Activated effector memory CD4-positive, alpha-beta T cell treated with Interleukin-2 at 50 U/mL for 16 hours (primary cell): ENCODE results near the gene CCDC198.

Experiments used
- DNase-seq: peaks from one replicate; pipeline ENCODE4 v3.0.0-alpha.2; 2020

CCDC198 gene, protein sequence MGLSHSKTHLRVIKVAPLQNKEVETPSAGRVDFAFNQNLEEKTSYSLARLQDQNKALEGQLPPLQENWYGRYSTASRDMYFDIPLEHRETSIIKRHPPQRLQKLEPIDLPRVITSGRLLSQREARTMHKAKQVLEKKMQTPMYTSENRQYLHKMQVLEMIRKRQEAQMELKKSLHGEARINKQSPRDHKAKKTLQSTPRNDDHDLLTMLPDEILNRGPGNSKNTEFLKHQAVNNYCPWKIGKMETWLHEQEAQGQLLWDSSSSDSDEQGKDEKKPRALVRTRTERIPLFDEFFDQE

DNA sequence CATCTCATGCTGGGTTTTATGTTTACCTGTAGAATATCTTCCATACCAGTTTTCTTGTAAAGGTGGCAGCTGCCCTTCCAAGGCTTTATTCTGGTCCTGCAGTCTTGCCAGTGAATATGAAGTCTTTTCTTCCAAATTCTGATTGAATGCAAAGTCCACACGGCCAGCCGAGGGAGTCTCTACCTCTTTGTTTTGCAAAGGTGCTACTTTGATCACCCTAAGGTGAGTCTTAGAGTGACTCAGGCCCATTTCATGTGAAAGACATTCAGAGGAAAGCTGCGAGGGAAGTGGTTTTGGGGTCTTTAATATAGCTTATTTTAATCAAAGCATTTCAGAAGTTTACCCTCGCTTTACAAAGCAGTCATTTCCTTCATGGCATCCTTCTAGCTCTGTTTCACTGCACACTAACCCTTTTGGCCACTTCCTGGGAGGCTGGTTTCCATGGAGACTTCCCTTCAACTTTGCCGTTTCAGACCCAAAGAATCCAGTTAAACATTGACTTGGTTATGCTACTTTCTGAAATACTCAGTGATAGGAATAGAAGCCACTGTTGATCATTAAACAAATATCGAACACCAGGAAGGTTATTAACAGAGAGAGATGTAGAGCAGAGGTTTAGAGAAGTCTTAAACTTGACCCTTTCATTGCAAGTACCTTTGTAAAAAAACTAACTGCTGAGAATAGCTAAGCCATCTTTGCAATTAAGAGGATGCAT lies at the start of gene CCDC198:
CCDC198 (minus strand) TSS at position 391 of the 715 bp plus-strand sequence; CDS start at position 249, 142 bp downstream.
- no peak for DNase-seq

DNA sequence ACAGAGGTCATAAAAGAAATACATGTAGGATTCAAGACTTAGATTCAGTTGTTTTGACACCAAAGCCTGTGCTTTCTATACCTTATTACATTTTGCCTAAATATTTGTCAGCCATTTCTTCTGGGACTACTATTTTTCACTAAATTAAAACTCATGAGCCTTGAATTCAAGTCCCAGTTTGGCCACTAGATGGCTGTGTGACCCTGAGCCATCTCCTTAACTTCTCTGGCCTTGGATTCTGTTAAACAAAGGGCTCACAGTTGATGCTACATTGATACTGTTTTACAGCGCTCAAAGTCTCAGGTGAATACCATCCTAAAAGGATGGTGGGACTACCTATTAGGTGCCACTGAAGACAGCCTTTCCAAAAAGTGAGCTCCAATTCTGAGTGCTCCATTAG lies 39.6 kb upstream of the CCDC198 start:
- no peak for DNase-seq

DNA sequence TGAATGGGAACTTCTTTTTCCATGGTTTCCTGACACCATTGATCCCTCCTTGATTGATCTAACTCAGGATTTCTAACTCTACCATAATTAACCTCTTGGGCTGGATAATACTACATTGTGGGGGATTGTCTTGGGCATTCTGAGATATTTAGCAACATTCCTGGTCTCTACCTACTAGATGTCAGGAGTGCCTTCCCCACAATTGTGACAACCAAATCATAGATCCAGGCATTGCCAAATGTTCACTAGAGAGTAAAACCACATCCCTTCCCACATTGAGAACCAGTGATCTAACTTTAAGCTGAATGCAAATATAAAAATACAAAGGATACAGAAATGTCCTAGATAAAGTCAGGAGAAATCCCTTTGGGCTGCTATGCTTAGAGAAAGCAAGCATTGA lies 36.9 kb upstream of the CCDC198 start:
- no peak for DNase-seq

DNA sequence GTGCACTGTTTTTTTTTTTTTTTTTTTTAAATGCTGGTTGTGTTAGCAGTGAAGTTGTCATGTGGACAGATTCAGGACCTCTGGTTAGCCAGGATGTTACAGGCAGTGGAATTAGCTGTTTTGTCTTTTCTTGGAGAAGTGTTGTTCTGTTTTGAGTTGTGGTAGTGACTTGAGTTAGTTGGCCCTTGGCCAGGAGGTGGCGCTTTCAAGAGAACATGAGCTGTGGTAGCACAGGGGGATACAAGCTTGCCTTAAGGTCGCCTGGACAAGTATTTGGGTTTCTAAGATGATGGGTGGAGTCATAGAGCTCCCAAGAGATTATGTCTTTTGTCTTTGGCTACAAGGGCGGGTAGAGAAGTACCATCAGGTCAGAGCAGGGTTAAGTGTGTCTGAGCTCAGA lies 33.3 kb upstream of the CCDC198 start:
- no peak for DNase-seq

DNA sequence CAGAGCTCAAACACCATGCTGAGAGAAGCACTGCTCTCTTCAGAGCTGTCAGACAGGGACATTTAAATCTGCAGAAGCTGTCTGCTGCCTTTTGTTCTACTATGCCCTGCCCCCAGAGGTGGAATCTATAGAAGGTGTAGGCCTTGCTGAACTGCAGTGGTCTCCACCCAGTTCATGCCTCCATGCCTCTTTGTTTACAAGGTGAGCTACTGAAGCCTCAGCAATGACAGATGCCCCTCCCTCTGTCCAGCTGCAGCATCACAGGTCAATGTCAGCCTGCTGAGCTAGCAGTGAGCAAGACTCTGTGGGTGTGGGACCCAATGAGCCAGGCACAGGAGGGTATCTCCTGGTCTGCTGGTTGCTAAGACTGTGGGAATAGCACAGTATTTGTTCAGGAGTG lies 25.4 kb upstream of the CCDC198 start:
- no peak for DNase-seq

DNA sequence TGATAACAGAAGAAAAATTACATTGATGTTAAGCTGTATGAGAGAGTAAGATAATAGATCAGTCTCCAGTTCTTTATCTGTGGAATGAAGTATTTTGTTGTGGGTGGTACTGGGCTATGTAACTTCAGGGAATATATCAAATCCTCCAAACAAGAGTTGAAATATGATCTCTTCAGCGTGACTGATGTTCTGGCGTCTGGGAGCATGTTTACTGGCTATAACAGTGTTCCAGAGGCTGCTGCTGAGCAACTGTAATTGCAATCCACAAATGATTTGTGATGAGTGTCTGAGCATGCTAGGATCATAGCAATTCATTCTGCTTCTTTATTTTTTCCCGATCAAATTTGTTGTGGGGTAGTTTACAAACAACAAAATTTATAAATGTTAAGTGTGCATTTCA lies 18.6 kb upstream of the CCDC198 start:
- no peak for DNase-seq

DNA sequence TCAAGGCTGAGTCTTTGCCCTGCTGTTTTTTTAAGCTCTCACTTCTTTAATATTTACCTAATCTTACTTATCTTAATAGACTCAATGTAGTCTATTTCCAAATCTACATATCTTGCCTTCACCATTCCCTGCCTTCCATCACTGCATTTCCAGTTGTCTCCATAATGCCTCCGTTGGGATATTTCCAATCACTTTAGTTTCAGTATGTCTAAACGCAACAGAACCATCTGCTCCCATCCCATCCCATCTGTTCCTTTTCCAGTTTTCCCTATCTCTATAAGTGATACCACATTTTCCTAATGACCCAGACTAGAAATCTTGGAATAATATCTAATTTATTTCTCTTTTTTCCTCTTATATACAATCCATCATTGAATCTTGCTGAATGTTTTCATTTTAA lies 15.1 kb upstream of the CCDC198 start:
- no peak for DNase-seq

DNA sequence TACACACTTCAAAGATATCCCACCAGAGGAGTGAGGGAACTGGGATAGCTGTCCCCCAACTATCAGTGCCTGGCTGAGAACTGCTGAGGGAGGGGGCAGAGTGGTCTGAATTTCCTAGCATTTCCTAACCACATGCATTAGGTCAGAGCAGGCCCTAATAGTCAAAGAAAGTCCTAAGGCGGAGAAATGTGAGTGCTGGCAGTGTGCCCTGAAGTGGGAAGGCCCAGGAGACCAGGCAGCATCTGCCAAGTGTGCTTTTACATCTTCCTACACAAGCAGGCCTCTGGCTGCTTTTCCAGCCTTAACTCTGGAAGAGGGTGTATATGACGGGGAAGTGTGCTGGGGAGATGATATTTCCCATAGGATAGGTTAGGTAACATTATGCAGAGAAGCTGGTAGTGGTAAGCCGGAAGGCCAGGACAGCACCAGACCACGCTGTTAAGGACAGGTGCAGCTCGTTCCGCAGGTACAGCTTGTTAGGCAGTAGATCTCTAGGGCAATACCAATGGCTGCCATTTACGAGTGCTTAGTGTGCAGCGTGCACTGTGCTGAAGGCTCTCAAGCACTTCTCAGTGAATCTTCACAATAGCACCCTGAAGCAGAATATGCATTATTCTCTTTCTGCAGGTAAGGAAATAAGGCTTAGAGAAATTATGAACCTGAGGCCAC lies 9.1 kb upstream of the CCDC198 start:
- DNase-seq: no peak

DNA sequence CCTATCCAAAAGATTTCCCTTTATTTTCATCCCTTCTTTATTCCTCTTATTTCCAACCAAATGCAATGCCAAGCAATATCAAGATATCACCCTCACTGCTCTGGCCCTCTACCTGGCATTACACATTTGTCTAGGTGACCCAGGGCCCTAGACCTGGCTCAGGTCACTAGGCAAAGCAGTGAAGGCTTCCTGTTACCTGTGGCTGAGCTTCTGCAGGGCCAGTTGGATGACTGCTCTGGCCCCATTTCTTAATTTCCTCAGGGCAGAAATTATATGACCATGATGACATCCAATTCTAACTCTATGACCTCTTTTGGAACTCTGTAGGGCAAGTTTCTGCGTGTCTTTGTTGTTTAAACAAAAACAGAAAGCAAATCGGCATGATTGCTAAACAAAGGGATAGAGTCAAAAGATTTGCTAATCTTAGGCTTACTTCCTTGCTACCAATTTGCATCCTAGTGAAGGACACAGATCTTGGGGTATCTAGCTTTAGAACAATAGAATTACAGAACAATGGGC lies 7.4 kb upstream of the CCDC198 start:
- no peak for DNase-seq

DNA sequence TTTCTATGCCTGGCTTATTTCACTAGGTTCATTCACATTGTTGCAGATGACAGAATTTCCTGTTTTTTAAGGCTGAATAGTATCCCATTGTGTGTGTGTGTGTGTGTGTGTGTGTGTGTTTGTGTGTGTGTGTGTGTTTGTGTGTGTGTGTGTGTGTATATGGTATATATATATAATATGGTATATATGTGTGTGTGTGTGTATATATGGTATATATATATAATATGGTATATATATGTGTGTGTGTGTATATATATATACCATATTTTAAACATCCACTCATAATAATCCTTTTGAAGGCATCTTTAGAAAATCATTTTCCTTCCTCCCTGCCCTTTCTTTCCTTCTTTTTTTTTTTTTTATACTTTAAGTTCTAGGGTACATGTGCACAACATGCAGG lies 5.0 kb upstream of the CCDC198 start:
- no peak for DNase-seq

DNA sequence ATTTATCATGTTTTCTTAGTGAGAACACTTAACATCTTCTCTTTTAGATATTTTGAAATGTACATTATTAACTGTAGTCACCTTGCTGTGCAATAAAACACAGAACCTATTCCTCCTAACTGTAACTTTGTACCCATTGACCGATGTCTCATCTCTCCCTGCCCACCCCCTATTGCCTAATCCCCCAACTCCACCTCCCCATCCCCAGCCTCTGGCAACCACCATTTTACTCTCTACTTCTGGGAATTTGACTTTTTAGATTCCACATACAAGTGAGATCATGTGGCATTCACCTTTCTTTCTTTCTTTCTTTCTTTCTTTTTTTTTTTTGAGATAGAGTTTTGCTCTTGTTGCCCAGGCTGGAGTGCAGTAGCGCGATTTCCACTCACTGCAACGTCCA lies 4.4 kb upstream of the CCDC198 start:
- no peak for DNase-seq

DNA sequence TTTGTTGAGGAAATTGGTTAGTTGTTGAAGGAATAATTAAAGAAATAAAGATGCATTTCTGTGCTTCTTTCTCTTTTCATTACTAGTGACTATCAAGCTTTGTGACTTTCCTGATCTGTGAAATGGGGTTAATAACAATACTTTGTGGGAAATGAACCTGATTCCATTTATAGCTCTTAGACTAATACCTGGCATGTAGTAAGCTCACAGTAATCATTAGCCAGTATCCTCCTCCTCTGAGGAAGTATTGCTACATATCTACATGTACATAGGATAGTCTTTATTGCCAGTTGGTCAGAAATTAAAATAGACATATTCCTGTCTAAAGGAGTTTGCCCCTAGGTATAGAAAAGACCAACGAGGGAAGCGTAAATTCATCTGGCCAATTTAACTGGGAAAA lies 1.8 kb upstream of the CCDC198 start:
- no peak for DNase-seq

DNA sequence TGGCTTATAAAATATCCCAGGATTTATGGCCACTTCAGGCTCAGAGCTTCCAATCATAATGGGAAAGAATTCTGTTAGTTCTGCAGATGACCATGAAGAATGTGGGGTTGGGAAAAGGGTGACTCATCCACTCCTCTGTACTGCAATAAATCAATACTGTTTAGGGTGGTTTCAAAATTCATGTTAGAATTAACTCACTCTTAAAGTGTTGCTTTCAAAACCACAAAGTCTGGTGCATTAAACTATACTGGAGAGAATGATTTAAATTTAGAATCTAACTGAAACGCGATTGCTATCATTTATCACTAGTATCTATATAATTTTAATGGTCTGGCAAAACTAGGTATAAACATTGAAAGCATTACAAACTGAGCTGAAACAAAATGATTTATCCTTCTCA lies 798 bp downstream of the CCDC198 start:
- DNase-seq: no peak

DNA sequence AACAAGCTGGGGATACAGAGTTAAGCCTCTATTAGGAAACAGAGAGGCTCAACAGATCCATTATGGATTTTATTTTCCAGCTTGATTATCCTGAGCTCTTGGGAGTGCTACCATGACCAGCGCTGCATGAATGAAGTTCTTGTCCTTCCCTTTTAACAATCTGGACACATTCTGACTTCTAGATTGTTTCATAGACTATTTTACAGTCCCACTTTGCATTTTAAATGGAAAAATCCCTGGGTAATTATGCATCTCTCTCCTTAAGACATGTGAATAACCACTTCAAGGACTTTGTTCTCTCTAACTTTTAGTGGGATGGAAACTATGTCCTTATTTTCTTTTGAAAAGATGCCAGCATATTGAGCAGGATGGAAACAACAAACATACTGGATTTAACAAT lies 2.0 kb downstream of the CCDC198 start:
- DNase-seq: no peak

DNA sequence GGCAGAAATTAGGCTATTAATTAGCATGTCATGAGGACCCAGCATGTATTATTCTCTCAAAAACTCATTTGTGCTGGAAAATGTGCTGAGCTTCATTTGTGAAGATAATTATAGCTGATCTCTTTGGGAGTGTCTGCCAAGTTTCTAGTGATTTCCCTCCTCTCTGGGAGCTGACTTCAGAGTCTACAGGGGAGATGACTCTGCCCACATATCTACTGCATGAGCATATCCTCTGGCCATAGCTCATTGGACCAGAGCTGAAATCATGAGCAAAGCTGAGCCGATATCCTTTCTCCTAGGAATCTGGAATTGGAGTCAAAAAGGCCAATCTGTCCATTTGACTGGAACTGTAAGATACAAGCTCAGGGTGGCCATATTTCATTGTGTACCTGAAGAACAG lies 5.9 kb downstream of the CCDC198 start:
- DNase-seq: no peak

DNA sequence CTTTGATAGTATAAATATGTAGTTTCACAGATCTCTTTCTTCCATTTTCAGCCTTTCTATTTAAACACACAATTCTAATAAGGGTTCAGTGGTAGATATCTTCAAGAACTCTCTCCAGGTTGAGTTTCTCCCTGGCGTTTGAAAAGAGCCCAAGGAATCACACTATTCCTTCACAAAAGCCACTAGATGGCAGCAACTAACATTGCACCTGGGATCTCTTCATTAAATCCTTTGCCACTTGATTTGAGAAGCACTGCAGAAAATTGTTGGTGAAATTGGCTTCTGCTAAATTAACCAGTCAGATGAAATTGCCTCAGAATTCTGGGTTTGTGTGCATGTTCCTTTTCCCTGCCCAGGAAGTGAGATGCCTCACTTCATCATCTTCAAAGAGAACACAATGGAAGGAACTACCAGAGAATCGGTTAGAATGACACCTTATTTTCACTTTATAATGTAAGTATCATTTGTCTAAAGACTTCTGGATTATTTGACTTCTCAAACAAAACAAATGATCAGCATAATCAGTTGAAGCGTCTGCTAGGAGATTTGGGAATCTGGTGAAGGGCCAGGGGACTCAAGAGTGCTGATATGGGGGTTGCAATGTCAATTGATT lies 6.8 kb downstream of the CCDC198 start:
- DNase-seq: no peak

DNA sequence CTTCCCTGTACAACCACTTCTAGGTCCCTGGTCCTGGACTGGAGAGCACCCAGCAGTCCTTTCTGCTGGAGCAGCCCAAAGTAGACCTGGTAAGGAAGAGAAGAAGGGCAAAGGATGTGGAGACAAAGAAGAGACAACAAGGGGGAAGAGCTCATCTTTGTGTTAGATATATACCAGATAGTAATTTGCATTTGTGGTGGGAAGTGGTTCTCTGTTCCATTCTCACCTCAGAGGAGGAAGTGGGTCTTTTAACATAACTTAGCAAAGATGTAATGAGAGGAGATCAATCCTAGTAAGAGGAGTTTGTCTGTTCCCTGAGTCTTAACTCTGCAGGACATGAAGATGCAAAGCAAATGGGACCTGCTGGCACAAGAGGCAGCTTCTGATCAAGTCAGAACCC lies 8.0 kb downstream of the CCDC198 start:
- DNase-seq: no peak

DNA sequence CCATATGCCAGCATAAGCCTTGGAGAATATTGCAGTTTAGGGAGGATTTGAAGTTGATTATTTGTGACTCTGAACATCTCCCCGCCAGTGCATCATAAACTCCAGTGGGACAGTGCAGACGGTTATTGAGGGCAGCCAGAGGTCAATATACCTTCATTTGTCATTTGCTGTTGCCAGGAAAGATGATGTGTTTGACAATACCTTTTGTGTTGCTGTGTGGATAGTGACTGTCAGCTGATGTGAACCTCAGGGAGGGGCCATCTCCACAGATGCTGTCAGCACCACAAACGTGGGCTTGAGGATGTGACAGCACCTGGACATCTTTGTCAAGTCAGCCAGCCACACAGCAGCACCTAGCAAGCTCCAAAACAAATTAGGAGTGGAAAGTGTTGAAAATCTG lies 11.5 kb downstream of the CCDC198 start:
- no peak for DNase-seq

DNA sequence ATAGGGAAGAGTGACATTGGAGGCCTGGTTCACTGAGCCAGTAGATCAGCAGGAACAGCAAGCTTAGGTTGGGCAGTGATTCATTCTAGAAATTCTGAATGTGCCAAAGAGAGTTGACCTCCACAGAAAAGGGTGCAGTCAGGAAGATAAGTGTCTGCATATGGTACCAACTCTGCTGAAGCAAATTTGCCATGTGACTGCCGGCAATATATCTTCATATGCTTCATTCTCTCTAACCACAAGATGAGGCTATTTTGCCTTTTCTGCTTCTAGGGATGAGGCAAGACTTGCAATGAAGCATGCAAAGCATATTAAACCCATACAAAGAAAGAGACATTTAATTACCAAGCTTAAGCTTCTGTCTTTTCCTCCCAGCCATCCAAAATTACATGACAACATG lies 13.6 kb downstream of the CCDC198 start:
- no peak for DNase-seq

DNA sequence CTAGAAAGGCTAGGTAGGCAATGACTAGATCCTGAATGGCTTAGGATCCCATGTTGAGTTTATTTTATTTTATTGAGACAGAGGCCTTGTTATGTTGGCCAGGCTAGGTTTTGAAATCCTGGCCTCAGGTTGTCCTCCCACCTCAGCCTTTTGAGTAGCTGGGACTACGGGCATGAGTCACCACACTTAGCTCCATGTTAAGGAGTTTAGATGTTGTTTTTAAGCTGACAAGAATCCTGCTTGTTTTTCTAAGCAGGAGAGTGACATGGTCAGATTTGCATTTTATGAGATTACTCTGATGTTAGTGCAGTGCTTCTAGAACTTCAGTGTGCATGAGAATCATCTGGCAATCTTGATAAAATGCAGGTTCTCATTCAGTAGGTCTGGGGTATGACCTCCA lies 14.5 kb downstream of the CCDC198 start:
- no peak for DNase-seq

DNA sequence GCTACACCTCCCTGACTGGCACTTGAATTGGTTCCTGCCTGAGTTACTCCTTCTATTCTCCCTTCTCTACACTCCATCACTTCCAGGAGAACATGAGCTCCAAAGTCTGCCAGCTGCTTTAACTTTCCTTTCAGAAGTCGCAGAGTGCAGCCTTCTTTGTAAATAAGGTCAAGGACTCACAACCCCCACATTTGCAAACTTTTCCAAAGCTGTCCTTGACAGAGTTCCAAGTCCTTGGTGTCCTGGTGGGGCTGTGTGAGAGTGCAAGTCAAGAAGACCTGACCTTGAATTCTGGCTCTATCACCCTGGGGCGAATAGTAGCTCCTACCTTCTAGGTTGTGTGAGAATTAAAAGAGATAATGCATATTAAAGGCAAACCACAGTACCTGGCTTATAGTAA lies 15.6 kb downstream of the CCDC198 start:
- no peak for DNase-seq

DNA sequence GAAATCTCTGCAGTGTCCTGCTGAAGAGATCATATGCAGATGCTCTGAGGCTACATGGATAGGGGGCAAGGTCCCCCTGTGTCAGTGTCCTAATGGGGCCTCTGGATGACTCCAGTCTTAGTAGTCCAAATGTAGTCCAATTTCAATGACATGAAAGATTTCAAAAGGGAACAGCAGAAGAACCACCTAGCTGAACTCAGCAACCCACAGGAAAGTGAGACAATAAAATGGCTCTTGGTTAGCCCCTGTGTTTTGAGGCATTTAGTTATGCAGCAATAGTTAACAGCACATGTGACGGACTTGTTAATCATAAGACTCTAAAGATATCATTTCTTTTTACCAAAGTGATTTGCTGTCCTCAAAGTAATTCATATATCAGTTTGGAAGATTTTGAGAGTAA lies 22.7 kb downstream of the CCDC198 start:
- DNase-seq: no peak

DNA sequence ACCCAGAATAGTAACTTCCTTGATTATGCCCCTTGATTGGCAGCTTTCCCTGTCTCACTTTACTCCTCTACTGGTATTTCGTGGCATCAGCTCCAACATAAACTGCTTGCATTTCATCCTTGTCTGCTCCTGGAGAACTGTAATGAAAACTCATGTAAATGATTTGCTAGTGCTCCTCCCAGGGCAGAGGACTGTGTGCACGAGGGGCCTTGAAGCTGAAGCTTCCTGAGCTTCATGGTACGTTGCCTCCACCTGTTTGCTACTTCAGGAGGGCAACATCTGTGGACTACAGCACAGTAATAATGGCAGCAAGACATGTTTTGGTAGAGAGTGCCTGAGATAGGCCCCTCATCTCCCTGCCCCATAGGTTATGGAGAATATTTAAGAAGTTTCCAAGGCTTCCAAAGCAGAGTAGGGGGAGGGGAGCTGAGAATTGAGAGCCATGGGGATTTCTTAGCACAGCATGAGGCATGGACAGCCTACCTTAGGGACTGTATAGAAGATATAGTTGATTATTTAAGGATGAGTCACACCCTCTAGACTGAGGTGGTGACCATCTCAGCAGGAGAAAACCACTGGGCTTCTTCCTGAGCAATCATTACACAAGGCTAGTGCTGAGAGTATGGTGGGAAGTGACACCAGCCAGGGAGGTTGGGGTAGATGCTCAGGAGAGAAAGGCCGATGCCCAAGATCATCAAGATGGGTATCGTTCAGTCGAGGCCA lies 29.5 kb downstream of the CCDC198 start:
- no peak for DNase-seq
